Measurements from ENCODE around the gene JMJD1C. TPM values are rescaled to one million over a fixed set of nuclear protein-coding genes. Genes with fewer than 3 reads are reported as not detected.
"Not testable (repeated sequence)": the region's sequence is repeated elsewhere in the genome, so short reads cannot be mapped to it uniquely, and the experiment has no call there.

JMJD1C gene
- total RNA-seq, 2 donors from 2014 or later, result 40.9 to 44.3 TPM

GRCh38 chr10:63414481-63415260 lies 51.1 kb downstream of the JMJD1C start:
- ATAC-seq, result no peak
- no peak for DNase-seq
- intact Hi-C loops (cut with DNase I), result no loop called here

GRCh38 chr10:63413429-63413828 lies 52.3 kb downstream of the JMJD1C start:
- no peak for ATAC-seq
- DNase-seq, result no peak
- intact Hi-C loops (cut with DNase I), result no loop called here

GRCh38 chr10:63412304-63412703 lies 53.5 kb downstream of the JMJD1C start:
- DNase-seq (no peak), ATAC-seq (no peak)
- intact Hi-C loops (cut with DNase I), result no loop called here

GRCh38 chr10:63410633-63411032 lies 55.1 kb downstream of the JMJD1C start:
- intact Hi-C loops (cut with DNase I), result no loop called here
- ATAC-seq, result no peak
- DNase-seq, result no peak

GRCh38 chr10:63409465-63410027 lies 56.2 kb downstream of the JMJD1C start:
- ATAC-seq (peak in 1 of 2 donors; percentile 53), DNase-seq (no peak)
- intact Hi-C loops (cut with DNase I), result no loop called here

GRCh38 chr10:63407136-63407662 lies 58.6 kb downstream of the JMJD1C start:
- intact Hi-C loops (cut with DNase I), result no loop called here
- ATAC-seq (no peak), DNase-seq (no peak)

- intact Hi-C loops (cut with DNase I), result no loop called here
- ATAC-seq (no peak), DNase-seq (no peak)
Observed at GRCh38 chr10:63396133-63396761, 69.5 kb downstream of the JMJD1C start.

- ATAC-seq (no peak), DNase-seq (no peak)
- intact Hi-C loops (cut with DNase I), result no loop called here
Observed at GRCh38 chr10:63393050-63393449, 72.7 kb downstream of the JMJD1C start.

GRCh38 chr10:63392224-63392623 lies 73.6 kb downstream of the JMJD1C start:
- ATAC-seq, result no peak
- intact Hi-C loops (cut with DNase I), result no loop called here
- no peak for DNase-seq

- DNase-seq, result no peak
- intact Hi-C loops (cut with DNase I), result no loop called here
- ATAC-seq, result no peak
Observed at GRCh38 chr10:63391812-63392211, 74.0 kb downstream of the JMJD1C start.

GRCh38 chr10:63390521-63390920 lies 75.3 kb downstream of the JMJD1C start:
- intact Hi-C loops (cut with DNase I), result no loop called here
- ATAC-seq (no peak), DNase-seq (no peak)

- no peak for ATAC-seq
- intact Hi-C loops (cut with DNase I), result no loop called here
- DNase-seq, result no peak
Observed at GRCh38 chr10:63388421-63389031, 77.3 kb downstream of the JMJD1C start.

GRCh38 chr10:63385254-63385653 lies 80.5 kb downstream of the JMJD1C start:
- DNase-seq (no peak), ATAC-seq (no peak)
- intact Hi-C loops (cut with DNase I), result no loop called here

GRCh38 chr10:63384675-63385074 lies 81.1 kb downstream of the JMJD1C start:
- ATAC-seq (no peak), DNase-seq (no peak)
- intact Hi-C loops (cut with DNase I), result no loop called here

- intact Hi-C loops (cut with DNase I), result no loop called here
- ATAC-seq, result no peak
- DNase-seq, result no peak
Observed at GRCh38 chr10:63384001-63384400, 81.8 kb downstream of the JMJD1C start.

GRCh38 chr10:63383141-63383540 lies 82.6 kb downstream of the JMJD1C start:
- no peak for DNase-seq
- intact Hi-C loops (cut with DNase I), result no loop called here
- ATAC-seq, result no peak

GRCh38 chr10:63382066-63382465 lies 83.7 kb downstream of the JMJD1C start:
- ATAC-seq (no peak), DNase-seq (no peak)
- intact Hi-C loops (cut with DNase I), result no loop called here

- intact Hi-C loops (cut with DNase I); DNase-seq; ATAC-seq: not testable (repeated sequence)
Observed at GRCh38 chr10:63377305-63377661, 88.5 kb downstream of the JMJD1C start.

- peak in 1 of 2 donors; percentile 14 for ATAC-seq
- intact Hi-C loops (cut with DNase I), result no loop called here
- no peak for DNase-seq
Observed at GRCh38 chr10:63376560-63377304, 89.0 kb downstream of the JMJD1C start.
